ENCODE data around the gene ENGASE.

The ENGASE gene

GRCh38 chr17:79135011-79135410 is 60.4 kb downstream of the ENGASE start:
- H3K4me1 ChIP-seq (ENCODE audit: control insufficient read depth, insufficient read depth, low read length, poor library complexity, severe bottlenecking), result no peaks in the 10 kb centered on the region
- no peak for DNase-seq
- H3K27ac ChIP-seq (ENCODE audit: insufficient read depth, low read length, poor library complexity, severe bottlenecking), result no peak overlapping the region
- H3K9me3 ChIP-seq (ENCODE audit: control insufficient read depth, low read length), result no peaks in the 10 kb centered on the region
- H3K36me3 ChIP-seq (ENCODE audit: control insufficient read depth, insufficient read depth, low read length), result no peaks in the 10 kb centered on the region
- no peaks in the 10 kb centered on the region for H3K27me3 ChIP-seq (replicated peaks; ENCODE audit: control insufficient read depth, insufficient read depth, low read length, poor library complexity, severe bottlenecking)
- no peak overlapping the region for H3K4me3 ChIP-seq (ENCODE audit: insufficient read depth, low read depth, low read length, poor library complexity, severe bottlenecking)

GRCh38 chr17:79135628-79136405 is 61.2 kb downstream of the ENGASE start:
- Histone ChIP-seq H3K27ac (ENCODE audit: insufficient read depth, low read length, poor library complexity, severe bottlenecking) (no peak overlapping the region), H3K36me3 (ENCODE audit: control insufficient read depth, insufficient read depth, low read length) (no peaks in the 10 kb centered on the region), H3K27me3 (replicated peaks; ENCODE audit: control insufficient read depth, insufficient read depth, low read length, poor library complexity, severe bottlenecking) (no peaks in the 10 kb centered on the region), H3K9me3 (ENCODE audit: control insufficient read depth, low read length) (no peaks in the 10 kb centered on the region), H3K4me1 (ENCODE audit: control insufficient read depth, insufficient read depth, low read length, poor library complexity, severe bottlenecking) (no peaks in the 10 kb centered on the region), H3K4me3 (ENCODE audit: insufficient read depth, low read depth, low read length, poor library complexity, severe bottlenecking) (no peak overlapping the region)
- DNase-seq, result no peak
